Prostate gland (tissue), 2 donors: ENCODE results near the gene CCDC63. TPM values are rescaled to one million over a fixed set of nuclear protein-coding genes. Genes with fewer than 3 reads are reported as not detected.

Experiments used
- DNase-seq: peaks from one replicate; pipeline ENCODE4 v3.0.0-alpha.2; 2019; ENCODE audit warnings: low spot score
- H3K27ac ChIP-seq, 2 donors: fragments of 200-600 bp; sonication (generic); 2 replicates each; pipeline ENCODE4 v1.5.1; 2017 to 2019
- H3K27me3 ChIP-seq: fragments of 200-600 bp; sonication (generic); replicated peaks from 2 replicates; pipeline ENCODE4 v1.5.1; 2019; ENCODE audit not compliant: insufficient read depth
- H3K36me3 ChIP-seq, 2 donors: fragments of 200-600 bp; sonication (generic); 1 replicate in 1 of 2; 2 replicates in 1 of 2; pipeline versions ENCODE4 v1.5.1 to v1.8.1; 2017 to 2019
- H3K4me1 ChIP-seq: fragments of 200-600 bp; sonication (generic); replicated peaks from 2 replicates; pipeline ENCODE4 v1.5.1; 2019
- H3K4me3 ChIP-seq, 2 donors: fragments of 200-600 bp; sonication (generic); 2 replicates each; pipeline ENCODE4 v1.5.1; 2017 to 2019
- H3K9me3 ChIP-seq: fragments of 200-600 bp; sonication (generic); 2 replicates; pipeline ENCODE4 v1.5.1; 2017
- POLR2A ChIP-seq: fragments of 450-650 bp; IDR thresholded peaks from one replicate; pipeline ENCODE4 v1.6.1; 2016; ENCODE audit warnings: antibody characterized with exemption, mild to moderate bottlenecking
- POLR2AphosphoS5 ChIP-seq: sonication (generic); formaldehyde crosslinking; IDR thresholded peaks from one replicate; pipeline ENCODE4 v1.6.1; 2017; ENCODE audit warnings: antibody characterized with exemption
- WGBS: methylation state at CpG from one replicate; pipeline ENCODE4 v1.1.5; 2018; 5-methylcytosine and 5-hydroxymethylcytosine counted together
- intact Hi-C: fragments of 100-400 bp; cut with DNase I; formaldehyde crosslinking; loops from one replicate; pipeline ENCODE4 v1.14.2; 2022
- total RNA-seq, 2 donors: library from RNA; depleted of rRNA; stranded (reverse); fragments of >200 nt; gene quantifications; one replicate each; pipeline ENCODE4 v1.1.0, GENCODE V29; 2016
- TF ChIP-seq, protein P1 (sequence below), 4 experiments: fragments of 200-600 bp in 2 of 4; fragments of 450-650 bp in 2 of 4; sonication (generic) in 2 of 4; IDR thresholded peaks; 1 replicate in 3 of 4; 2 replicates in 1 of 4; pipeline ENCODE4 v1.5.1; 2016 to 2019; ENCODE audit warnings: antibody characterized with exemption in 4 of 4, mild to moderate bottlenecking in 2 of 4, moderate library complexity in 2 of 4

CCDC63 gene
- total RNA-seq, 2 donors from 2014 or later = 1.2 TPM; not detected in 1

DNA sequence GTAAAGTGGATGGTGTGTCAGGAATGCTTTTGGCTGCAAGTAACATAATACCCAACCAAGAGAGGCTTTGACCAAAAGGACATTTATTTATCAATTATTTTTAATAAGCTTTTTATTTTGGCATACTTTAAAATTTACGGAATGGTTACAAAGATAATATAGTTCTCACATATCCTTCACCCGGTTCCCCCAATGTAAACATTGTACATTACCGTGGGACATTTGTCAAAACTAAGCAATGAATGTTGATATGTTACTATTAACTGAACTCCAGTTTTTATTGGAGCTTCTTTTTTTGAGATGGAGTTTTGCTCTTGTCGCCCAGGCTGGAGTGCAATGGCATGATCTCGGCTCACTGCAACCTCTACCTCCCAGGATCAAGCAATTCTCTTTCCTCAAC, 23.0 kb downstream of the CCDC63 start:
- intact Hi-C loops = no loop called here
- WGBS = 67% methylated on average over 5 of the region's 5 CpGs
- no peak overlapping the region for H3K4me3 ChIP-seq

DNA sequence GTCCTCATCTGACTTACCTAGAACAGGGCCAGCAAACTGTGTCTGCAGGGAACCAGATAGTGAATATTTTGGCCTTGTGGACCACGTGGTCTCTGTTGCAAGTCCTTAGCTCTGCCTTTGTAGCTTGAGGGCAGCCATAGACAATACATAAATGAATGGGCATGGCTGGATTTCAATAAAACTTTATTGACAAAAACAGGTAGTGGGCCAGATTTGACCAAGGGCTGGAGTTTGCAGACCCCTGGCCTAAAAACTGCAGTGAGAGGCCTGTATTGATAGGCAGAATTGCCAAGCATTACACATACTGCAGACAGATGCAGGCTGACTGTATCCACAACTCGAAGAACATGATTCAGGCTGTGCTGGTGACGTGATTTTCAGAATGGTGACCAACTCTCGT, 25.3 kb downstream of the CCDC63 start:
- Histone ChIP-seq H3K4me3 (no peak overlapping the region), H3K27ac (no peak overlapping the region), H3K4me1 (no peaks in the 10 kb centered on the region), H3K36me3 (no peaks in the 10 kb centered on the region), H3K9me3 (no peaks in the 10 kb centered on the region), H3K27me3 (no peaks in the 10 kb centered on the region)
- WGBS = 81% methylated on average over 4 of the region's 4 CpGs
- intact Hi-C loops = no loop called here
- TF ChIP-seq POLR2A = no peak
- TF ChIP-seq POLR2AphosphoS5 = no peak
- TF ChIP-seq, protein P1, sequence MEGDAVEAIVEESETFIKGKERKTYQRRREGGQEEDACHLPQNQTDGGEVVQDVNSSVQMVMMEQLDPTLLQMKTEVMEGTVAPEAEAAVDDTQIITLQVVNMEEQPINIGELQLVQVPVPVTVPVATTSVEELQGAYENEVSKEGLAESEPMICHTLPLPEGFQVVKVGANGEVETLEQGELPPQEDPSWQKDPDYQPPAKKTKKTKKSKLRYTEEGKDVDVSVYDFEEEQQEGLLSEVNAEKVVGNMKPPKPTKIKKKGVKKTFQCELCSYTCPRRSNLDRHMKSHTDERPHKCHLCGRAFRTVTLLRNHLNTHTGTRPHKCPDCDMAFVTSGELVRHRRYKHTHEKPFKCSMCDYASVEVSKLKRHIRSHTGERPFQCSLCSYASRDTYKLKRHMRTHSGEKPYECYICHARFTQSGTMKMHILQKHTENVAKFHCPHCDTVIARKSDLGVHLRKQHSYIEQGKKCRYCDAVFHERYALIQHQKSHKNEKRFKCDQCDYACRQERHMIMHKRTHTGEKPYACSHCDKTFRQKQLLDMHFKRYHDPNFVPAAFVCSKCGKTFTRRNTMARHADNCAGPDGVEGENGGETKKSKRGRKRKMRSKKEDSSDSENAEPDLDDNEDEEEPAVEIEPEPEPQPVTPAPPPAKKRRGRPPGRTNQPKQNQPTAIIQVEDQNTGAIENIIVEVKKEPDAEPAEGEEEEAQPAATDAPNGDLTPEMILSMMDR (IDR thresholded peaks at IDR 0.05) = no peak
- DNase-seq = no peak

More for the DNA sequence above, 23.0 kb downstream of the CCDC63 start:
- no peaks in the 10 kb centered on the region for H3K4me1 ChIP-seq
- DNase-seq = no peak
- no peaks in the 10 kb centered on the region for H3K27me3 ChIP-seq
- H3K9me3 ChIP-seq = no peaks in the 10 kb centered on the region
- TF ChIP-seq POLR2AphosphoS5 = no peak
- no peak for TF ChIP-seq POLR2A
- TF ChIP-seq, protein P1 (IDR thresholded peaks at IDR 0.05) = no peak
- no peak overlapping the region for H3K27ac ChIP-seq
- no peaks in the 10 kb centered on the region for H3K36me3 ChIP-seq

DNA sequence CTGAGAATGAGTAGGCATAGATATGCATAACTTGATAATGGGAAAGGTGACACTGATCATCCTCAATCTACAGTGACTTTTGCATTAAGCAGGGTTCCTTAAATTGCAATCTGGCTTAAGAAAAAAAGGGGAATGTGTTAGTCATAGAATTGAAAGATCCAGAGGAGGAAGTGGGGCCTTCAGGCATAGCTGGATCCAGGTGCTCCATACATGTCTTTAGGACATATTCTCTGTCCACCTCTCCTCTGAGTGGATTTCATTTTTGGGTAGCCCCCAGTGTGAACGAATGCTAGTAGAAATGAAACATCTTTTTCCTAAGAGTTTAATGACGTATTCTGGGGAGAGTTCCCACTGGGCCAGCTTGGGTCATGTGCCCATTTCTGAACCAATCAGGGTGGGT, 27.6 kb downstream of the CCDC63 start:
- H3K27ac ChIP-seq = no peak overlapping the region
- TF ChIP-seq, protein P1 (IDR thresholded peaks at IDR 0.05) = no peak
- TF ChIP-seq POLR2AphosphoS5 = no peak
- no peak for TF ChIP-seq POLR2A
- no peaks in the 10 kb centered on the region for H3K9me3 ChIP-seq
- H3K36me3 ChIP-seq = no peaks in the 10 kb centered on the region
- 92% methylated on average over 2 of the region's 2 CpGs for whole genome bisulfite sequencing
- intact Hi-C loops = no loop called here
- no peaks in the 10 kb centered on the region for H3K27me3 ChIP-seq
- H3K4me3 ChIP-seq = no peak overlapping the region
- no peaks in the 10 kb centered on the region for H3K4me1 ChIP-seq
- DNase-seq = no peak

DNA sequence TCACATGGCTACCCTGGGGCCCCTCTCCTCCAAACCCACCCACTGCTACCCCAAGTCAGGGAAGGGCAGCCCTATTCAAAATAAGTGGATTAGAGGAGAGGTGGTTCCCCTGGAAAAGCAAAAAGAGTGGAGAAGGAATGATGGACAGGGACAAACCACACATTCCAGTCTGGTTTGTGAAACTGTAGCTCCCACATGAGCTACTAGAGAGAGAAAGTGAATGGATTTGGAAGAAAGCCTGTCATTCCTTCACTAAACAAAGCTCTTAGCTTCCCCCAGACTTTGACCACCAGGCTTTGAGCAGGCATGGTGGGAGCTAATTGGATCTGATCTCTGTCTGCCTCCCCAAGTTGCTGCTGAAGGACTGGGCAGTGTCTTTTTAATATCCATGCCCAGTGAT, 28.0 kb downstream of the CCDC63 start:
- TF ChIP-seq, protein P1 (IDR thresholded peaks at IDR 0.05) = no peak
- TF ChIP-seq POLR2AphosphoS5 = no peak
- TF ChIP-seq POLR2A = no peak
- no peak overlapping the region for H3K4me3 ChIP-seq
- H3K27me3 ChIP-seq = no peaks in the 10 kb centered on the region
- H3K9me3 ChIP-seq = no peaks in the 10 kb centered on the region
- DNase-seq = no peak
- intact Hi-C loops = no loop called here
- no peaks in the 10 kb centered on the region for H3K4me1 ChIP-seq
- H3K27ac ChIP-seq = no peak overlapping the region
- no peaks in the 10 kb centered on the region for H3K36me3 ChIP-seq

DNA sequence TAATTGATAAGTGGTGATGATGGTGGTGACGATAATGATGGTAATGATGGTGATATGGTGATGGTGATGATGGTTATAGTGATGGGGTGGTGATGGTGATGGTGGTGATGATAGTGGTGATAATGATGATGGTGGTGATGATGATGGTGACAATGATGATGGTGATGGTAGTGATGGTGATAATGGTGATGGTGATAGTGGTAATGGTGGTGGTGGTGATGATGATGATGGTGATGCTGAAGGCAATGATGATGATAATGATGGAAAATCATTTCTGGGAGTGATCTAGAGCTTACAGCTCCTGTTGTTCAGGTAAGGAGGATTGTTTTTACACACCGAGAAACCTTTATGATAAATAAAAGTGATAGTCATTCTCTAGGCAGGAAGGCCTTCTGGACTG, 33.9 kb downstream of the CCDC63 start:
- Histone ChIP-seq H3K4me1 (no peaks in the 10 kb centered on the region), H3K9me3 (no peaks in the 10 kb centered on the region), H3K27me3 (no peaks in the 10 kb centered on the region), H3K36me3 (no peaks in the 10 kb centered on the region), H3K4me3 (no peak overlapping the region), H3K27ac (no peak overlapping the region)
- WGBS = 90% methylated on average over 2 of the region's 2 CpGs
- DNase-seq = no peak
- intact Hi-C loops = loop anchor here (10.0 kb wide), 2 partner anchors 186 to 366 kb away; no protein-coding TSS in a partner anchor
- TF ChIP-seq, protein P1 (IDR thresholded peaks at IDR 0.05) = no peak
- TF ChIP-seq POLR2AphosphoS5 (no peak), POLR2A (no peak)
